GM21526 (cell line): ENCODE results near the gene HBP1.

ENCODE experiments used
- ATAC-seq: cut with Tn5 transposase; IDR thresholded peaks from one replicate; pipeline ENCODE4 v1.9.1; 2021; ENCODE audit warnings: moderate library complexity; ENCODE audit not compliant: unreplicated experiment, low FRiP score

HBP1 gene

GRCh38 chr7:107179326-107180164 lies 10.7 kb downstream of the HBP1 start:
- ATAC-seq = no peak

GRCh38 chr7:107180378-107180777 lies 11.6 kb downstream of the HBP1 start:
- no peak for ATAC-seq

- ATAC-seq = no peak
These were observed 12.4 kb downstream of the HBP1 start for GRCh38 chr7:107181172-107181571.

GRCh38 chr7:107185716-107186115 lies 16.9 kb downstream of the HBP1 start:
- no peak for ATAC-seq

- ATAC-seq = no peak
These were observed 17.4 kb downstream of the HBP1 start for GRCh38 chr7:107186240-107186639.

- no peak for ATAC-seq
These were observed 19.0 kb downstream of the HBP1 start for GRCh38 chr7:107187774-107188173.

- no peak for ATAC-seq
These were observed 21.3 kb downstream of the HBP1 start for GRCh38 chr7:107190090-107190489.

- ATAC-seq = no peak
These were observed 25.2 kb downstream of the HBP1 start for GRCh38 chr7:107194052-107194451.

GRCh38 chr7:107196834-107197610 lies 28.2 kb downstream of the HBP1 start:
- no peak for ATAC-seq

- ATAC-seq = peak; percentile 49
These were observed 33.1 kb downstream of the HBP1 start for GRCh38 chr7:107201795-107202450.

GRCh38 chr7:107203607-107204006 lies 34.8 kb downstream of the HBP1 start:
- no peak for ATAC-seq

- no peak for ATAC-seq
These were observed 37.3 kb downstream of the HBP1 start for GRCh38 chr7:107206136-107206535.

GRCh38 chr7:107206706-107207105 lies 37.9 kb downstream of the HBP1 start:
- no peak for ATAC-seq

- ATAC-seq = no peak
These were observed 38.7 kb downstream of the HBP1 start for GRCh38 chr7:107207459-107207858.

- no peak for ATAC-seq
These were observed 39.3 kb downstream of the HBP1 start for GRCh38 chr7:107208024-107208521.

- no peak for ATAC-seq
These were observed 39.8 kb downstream of the HBP1 start for GRCh38 chr7:107208563-107208962.

- no peak for ATAC-seq
These were observed 40.8 kb downstream of the HBP1 start for GRCh38 chr7:107209565-107209964.

GRCh38 chr7:107210400-107210799 lies 41.6 kb downstream of the HBP1 start:
- ATAC-seq = no peak

GRCh38 chr7:107212725-107213124 lies 43.9 kb downstream of the HBP1 start:
- no peak for ATAC-seq

GRCh38 chr7:107213193-107213788 lies 44.5 kb downstream of the HBP1 start:
- ATAC-seq = no peak

GRCh38 chr7:107213945-107214344 lies 45.1 kb downstream of the HBP1 start:
- ATAC-seq = no peak
